ENCODE data around the gene MTUS2.
"Not testable (repeated sequence)": the region's sequence is repeated elsewhere in the genome, so short reads cannot be mapped to it uniquely, and the experiment has no call there.

The MTUS2 gene

DNA sequence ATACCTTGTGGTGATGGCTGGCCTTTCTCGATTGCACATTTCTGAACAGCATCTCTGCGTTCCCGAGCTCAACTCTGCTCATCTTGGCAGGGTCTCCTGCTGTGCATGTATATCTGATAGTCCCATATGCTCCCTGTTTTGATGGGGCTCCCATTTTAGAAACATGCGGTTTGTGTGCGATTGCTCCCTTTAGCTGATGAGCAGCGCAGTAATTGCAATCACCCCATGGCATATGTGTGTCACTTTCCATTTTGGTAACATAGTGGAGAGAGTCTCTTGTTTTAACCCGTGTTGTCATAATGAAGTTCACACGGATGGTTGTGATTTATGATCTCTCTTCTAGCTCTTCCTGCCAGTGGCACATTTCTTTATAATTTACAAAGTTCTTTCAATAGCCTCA is 144.7 kb downstream of the MTUS2 start:
- DNase-seq: no peak

DNA sequence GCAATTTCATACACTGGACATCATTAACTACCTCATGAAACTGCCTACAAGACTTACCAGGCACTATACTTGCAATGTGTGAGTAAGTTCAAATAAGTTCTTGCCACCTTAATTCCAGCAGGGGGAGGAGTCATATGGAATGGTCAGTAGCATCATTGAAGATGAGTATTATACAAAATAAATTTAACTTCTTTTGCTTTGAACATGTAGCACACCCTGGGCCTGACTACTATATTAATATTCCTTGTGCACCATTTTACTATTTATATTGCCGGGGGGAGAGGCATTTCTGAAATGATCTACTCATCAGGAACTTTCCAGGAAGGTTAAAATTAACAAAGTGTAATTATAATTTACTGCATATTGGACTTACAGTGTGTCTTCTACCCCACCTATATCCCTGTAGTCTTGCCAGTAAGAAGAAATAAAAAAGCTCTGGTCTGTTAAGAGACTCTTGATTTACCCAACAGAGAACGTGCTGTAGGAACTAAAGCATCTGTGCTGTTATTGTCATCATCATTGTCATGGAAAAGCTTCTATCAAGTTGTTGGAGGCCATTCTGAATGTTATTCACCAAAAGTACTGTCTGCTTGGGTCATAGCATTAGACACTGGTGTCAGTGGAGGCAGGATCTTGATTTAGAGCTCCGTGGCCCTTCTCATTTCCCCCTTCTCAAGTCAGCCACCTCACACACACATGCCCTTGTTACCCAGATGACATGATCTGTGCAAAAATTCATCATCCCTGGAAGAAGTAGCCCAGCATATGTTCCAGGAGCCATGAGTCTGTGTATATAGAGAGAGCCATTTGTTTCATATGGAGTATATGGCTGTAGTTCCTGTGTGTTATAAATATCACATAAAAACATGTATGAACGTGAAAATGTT is 147.1 kb downstream of the MTUS2 start:
- DNase-seq: no peak

DNA sequence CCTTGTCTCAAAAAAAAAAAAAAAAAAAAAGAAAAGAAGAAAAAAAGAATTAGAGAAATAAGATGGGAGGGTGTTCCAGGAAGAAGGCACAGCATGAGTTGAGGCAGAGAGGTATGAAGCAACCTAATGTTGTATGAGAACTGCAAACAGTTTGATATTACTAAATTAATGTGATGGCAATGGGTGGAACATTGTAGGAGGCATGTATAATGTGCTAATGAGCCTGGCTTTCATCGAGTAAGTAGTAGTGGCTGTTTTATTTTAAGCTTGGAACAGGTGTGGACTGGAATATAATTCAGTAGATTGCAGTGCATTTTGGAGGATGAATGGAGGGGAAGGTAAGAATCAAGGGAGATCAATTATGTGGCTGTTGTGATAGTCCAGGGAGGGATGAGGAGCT is 156.1 kb downstream of the MTUS2 start:
- no peak for DNase-seq

DNA sequence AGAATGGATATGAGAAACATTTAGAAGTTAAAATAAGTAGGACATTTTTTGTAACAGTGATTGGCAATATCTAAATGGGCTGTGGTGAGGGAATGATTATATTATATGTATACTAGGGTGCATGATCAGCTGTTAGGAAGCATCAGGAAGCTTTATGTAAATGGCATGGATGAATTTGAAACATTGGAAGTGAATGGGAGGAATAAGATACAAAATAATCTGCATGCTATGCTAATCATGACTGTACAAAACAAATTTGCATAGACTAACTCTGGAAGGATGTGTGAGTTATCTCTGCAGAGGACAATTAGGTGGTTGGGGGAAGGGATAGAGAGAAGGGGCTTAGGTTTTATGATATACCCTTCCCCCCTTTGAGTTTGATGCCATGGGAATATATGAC is 156.5 kb downstream of the MTUS2 start:
- DNase-seq: no peak

DNA sequence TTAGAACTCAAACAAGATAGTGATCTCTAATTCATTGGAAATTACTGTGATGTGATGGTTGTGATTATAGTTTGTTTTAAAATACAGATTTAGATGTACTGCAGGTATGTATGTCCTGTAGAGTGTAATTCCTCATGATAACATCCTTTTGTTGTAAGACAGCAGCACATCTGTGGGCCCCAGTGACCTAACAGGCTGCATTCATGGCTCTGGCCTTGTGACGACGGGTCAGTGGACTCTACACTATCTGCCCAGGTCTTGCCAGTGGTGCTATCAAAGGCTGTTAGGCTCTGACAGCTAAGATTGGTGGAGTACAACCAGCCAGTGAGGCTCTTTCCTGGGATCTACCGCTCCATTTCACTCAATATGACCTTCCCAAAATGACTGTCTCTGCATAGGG is 158.4 kb downstream of the MTUS2 start:
- no peak for DNase-seq

DNA sequence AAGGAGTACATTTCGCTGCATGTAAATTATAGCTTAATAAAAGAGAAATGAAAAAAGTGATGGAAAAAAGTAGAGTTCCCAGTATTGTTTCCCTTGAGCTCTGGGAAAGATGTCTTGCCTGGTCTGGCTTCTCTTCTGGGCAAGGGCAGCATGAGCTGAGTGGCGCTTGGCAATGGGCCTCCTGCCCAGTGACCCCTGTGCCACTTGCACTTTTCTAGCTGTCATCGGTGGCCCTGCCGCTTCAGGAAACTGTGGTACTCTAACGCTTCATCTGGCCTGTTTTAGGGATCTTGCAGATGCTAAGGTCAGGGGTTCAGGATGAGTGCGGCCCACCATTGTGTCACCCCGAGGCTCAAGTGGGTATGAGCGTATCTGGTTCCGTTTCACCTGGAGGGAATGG is 161.4 kb downstream of the MTUS2 start:
- DNase-seq: no peak

DNA sequence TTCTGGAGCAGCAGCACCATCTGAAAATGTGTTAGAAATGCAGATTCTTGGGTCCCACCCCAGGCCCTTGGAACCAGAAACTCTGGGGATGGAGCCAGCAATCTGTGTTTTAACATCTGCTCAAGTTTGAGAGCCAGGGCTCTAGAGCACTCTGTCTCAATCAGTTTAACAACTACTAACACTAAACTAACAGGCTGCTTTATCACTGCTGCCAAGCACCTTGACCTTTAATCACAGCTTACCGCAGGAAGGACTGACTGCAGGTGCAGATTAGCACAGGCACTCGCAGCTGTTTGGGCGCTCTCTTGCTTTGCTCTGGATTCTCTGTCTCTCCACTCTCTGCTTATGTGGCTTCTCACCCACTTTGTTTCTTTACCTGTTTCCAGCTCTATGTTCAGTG is 163.5 kb downstream of the MTUS2 start:
- DNase-seq: no peak

DNA sequence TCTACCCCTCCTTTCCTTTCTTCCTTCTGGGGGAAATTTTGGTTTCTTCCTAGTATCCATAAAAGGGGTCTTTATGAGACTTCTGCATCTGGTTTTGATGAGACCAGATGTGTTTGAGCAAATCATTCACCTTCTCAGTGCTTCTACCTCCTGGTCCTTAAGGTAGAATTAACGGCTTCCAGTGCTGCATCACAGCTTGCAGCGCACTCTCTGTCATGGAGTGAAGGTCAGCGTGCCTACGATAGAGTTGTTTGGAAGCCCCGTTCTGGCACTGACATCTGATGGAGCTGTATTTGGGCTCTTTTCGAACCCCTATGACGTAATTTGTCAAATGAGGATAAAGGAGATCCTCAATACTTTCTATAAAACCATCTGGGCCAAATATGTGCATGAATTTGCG is 164.2 kb downstream of the MTUS2 start:
- no peak for DNase-seq

DNA sequence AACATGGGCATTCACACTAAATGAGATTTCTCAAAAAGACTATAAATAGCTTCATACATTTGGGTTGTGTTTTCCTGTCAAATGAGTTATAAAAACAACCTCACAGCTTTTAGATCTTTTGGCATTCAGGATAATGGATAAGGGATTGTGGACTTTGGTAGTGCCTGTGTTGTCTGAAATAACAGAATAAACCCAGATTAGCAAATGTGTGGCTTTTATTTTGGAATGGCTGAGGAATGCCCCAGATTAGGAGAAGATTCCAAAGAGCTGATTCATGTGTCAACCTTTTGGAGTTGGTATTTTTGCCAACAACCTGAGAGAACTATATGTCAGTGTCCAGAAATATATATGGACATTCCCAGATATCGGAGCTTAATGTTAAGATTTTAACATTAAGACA is 164.7 kb downstream of the MTUS2 start:
- DNase-seq: no peak

DNA sequence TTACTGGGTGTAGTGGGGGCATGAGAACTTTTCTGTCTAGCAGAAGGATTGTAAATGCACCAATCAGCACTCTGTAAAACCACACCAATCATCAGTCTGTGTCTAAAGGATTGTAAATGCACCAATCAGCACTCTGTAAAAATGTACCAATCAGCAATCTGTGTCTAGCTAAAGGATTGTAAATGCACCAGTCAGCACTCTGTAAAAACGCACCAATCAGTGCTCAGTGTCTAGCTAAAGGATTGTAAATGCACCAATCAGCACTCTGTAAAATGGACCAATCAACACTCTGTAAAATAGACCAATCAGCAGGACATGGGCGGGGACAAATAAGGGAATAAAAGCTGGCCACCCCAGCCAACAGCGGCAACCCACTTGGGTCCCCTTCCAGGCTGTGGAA is 170.2 kb downstream of the MTUS2 start:
- DNase-seq: not testable (repeated sequence)

DNA sequence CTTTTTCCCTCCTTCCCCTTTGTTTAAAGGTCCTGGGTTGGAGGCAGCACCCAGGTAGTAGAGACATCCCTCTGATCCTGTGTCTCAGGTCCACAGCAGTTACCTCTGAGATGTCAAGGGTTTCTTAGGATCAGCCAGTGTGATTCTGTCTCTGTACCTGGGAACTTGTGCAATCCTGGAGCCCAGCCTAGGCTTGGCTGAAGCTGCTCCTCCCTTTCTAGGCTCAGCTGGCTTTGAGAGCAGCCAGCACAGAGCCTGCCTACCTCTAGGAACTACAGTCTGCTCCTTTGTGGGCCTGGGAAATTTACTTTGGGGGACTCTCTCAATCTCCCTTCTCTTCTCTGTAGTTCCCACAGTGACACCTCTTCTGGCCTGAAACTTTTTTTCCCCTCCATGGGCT is 171.6 kb downstream of the MTUS2 start:
- no peak for DNase-seq

DNA sequence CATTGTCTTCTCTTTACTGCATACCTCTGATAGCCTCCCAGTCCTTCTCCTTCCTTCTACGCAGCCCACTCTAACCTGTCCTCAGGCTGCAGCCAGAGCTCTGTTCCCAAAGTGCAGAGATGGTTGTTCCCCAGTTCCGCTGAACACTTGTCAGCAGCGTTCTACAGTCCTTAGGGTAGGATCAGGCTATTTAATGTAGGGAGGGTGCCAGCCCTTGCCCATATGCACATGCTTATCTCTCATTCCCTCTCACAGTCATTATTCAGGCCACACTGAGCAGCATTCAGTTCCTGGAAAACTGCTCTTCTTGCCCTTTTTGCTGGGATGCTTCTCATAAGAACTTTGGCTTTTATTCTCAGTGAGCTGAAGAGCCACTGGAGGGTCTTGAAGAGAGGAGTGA is 180.7 kb downstream of the MTUS2 start:
- DNase-seq: no peak

DNA sequence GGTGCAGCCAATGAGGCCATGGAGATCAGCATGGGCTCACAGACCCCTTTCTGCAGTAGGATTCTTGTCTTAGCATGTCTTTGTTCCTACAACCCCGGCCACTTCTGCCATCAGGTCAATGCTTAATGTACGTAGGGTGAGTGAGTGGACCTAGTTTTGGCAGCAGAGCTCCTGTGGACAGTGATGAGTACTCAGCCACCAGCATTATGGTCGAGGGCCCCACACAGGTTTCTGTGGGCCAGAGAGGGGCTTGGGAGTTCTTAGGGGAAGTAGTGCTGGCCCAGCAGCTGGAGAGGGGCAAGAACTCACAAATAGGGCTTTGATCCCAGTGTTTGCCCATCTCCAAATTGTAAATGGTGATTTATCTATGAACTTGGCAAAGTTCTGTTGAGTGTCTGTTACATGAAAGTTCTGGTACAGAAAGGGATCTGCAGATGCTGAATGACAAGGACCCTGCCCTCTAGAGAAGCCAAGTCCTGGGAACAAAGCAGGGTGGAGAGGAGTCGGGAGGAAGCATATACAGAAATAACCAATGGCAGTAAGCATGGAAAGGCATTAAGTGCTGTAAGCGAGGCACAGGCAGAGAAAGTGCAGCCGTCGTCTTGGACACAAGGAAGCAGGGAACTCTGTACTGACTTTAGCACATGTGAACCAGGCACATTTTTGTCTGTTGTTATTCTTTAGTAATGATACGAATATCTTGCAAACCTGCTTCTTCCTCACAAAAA is 185.1 kb downstream of the MTUS2 start:
- DNase-seq: no peak

DNA sequence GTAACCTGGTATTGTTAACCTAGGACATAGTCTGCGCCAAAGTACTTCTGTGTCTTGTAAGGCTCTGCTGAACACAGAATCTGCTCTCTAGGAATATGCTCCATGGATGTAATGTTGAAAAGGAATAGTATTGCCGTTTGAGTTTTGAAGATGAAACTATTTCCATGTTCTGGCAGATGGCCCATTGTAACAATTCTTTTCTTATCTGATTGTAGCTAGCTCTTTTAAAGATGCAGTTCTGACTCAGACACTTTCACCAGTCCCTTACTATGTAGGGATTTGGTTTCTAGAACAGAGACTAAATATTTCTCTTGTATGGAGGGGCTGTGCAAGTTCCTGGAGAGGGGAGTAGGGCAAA is 185.6 kb downstream of the MTUS2 start:
- no peak for DNase-seq

DNA sequence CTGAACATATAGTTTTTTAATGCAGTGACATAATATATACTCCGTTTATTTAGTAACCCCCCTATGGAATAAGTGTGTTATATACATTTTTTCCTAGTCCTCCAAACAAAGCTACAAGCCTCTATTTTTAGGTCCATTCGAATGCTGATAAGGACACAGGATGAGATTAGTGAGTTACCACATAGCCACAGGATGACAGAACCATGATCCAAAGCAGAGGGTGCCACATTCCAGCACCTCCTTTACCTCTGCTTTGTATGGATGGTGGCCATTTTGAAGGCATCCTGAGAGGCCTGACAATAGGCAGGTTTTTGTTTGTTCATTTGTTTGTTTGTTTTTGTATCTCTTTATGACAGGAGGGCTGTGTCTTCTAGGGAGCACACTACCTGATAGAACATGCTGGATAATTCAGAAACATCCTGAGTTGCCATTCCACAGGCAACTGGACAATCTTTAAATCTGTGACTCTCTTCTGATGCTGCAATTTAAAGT is 186.3 kb downstream of the MTUS2 start:
- no peak for DNase-seq

DNA sequence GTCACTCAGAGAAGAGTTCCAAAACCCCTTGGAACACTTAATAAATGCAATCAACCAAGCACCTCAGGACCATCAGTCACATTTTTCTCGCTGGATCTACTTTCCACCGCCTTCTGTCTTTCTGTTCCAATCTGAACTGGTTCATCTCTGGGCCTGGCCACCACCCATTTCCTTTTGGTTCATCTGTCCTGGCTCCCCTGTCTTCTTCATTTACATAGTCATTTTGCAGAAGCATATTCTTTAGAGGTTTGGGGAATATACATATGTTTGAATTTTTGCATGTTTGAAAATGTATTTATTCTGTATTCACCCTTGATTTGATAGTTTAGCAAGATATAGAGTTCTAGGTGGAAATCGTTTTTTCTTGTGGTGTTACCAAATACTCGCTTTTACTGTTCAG is 188.2 kb downstream of the MTUS2 start:
- DNase-seq: no peak

DNA sequence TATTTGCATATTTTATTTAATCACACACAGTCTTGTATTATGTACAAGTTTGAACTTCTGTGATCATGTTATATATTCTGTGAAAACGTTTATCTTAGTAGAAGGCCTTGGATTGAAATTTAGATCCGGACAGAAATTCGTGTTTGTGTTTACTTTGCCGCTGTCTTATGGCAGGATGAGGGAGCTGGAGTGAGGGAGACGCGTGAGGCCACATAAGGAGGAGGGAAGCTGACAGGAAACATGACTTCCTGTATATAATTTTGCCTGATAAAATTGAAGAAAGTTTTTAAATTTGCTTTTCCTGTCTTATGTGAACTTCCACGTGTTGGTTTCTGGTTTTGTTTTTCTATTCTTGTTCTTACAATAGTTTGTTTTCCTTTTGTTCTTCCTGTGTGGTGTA is 200.2 kb downstream of the MTUS2 start:
- no peak for DNase-seq

DNA sequence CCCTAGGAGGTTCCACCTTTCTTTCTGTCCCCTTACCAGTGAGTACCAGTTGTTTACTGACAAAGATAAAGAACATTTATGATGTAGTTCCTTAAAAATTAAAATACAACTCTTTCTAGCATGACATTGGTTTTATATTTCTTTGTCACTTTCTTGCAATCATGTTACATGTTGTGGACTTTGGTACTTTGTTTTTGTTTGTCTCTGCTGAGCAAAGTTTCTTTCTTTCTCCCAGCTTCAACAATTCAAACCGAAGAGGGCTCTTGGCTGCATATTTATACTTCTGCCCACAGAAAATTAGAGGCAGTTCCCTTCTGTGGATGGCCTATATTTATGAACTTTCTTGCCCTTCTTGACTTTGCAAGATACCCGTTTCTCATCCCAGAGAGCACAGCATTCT is 201.2 kb downstream of the MTUS2 start:
- no peak for DNase-seq

DNA sequence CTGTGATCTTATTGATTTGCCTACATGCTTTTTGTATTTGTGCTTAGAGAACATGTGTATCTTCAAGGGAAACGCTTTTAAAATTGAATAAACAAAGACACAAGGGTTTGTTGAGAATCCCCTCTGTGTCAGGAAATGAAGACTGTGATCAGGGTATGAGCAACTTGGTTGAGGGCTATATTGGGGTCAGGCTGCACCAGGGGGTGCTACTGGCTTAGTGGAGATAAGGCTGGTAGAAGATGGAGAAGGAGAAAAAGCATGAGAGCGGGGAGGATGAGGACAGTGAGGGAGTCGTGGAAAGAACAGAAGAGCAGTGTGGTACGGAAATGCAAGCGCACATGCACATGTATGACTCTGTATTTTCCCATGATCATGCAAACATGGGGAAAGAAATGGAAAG is 201.6 kb downstream of the MTUS2 start:
- no peak for DNase-seq

DNA sequence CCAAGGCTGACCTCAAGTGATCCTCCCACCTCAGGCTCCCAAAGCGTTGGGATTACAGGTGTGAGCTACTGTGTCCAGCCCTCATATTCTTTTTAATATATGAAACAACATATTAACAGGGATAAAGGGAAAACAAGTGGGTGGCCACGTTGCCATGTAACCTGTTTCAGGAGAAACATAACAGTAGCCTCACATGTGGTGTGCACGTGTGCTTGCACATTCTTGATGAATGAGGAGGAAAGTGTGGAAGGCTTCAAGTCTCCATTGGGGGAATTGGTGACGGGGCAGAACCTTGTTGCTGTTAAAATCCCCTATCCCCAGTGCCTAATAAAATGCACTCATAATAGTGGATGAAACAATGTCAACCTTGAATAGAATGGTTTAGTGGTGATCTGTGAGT is 202.3 kb downstream of the MTUS2 start:
- DNase-seq: no peak

DNA sequence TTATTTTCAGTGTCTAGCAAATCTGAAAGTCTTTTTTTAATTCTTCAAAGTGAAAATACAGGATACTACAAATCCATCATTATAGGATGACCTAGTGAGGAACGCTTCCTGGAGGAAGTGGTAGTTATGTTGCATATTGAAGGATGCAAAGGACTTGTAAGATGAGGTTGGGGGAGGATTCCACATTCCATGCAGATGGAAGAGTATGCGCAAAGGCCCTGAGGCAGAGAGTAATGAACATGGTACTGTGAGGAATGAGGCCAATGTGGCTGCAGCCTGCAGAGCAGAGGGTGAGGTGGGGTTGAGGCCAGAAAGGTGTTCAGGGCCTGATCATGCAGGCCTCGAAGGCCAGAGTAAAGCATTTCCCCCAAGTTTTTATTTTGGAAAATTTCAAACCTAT is 202.8 kb downstream of the MTUS2 start:
- DNase-seq: no peak

DNA sequence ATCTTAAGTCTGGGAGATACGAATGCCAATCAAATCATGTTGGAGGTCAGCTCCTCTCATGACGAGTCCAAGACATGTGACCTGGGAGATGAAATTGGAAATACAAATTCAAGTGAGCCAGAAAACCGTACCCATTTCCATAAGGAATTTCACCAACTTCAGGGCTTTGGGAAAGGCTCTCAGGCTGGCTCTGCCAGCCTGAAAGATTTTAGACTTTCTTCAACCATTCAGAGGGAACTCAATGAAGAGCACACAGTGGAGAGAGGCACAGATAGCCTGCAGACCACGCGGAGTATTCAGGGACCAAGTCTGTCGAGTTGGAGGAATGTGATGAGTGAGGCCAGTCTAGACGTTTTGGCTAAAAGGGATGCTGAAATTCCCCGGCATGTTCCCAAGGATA is 204.6 kb downstream of the MTUS2 start:
- DNase-seq: no peak

DNA sequence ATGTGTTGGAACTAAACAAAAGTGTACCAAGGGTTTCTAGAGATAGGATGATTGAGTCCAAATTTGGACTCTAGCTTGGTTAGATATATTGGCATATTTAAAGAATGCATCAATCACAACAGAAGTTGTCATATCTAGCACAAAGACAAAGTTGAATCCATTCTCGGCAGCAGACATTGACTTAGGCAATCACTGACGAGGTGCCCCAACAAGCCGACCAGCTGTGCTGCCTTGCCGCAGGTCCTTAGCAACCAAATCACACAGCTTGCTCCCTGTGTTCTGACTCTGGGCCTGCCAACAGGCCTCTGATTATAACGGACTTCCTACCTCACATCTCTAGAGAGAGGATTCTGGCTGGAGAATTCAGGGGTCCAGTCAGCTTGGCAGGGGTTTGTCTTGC is 208.7 kb downstream of the MTUS2 start:
- no peak for DNase-seq

DNA sequence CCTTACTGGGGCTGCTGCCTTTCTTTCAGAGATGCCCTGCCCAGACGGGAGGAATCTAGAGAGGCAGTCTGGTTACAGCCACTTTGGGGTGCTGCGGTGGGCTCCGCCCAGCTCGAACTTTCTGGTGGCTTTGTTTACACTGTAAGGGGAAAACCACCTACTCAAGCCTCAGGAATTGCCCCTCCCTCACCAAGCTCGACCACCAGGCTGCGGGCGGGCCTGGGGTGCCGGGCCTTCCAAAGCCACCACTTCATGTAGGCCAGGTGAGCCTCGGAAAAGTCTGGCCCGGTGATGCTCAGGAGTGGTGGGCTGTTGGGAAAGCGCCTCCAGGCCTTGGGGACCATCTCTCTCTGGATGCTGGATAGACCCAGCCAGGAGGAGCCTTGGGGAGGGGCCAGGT is 218.6 kb downstream of the MTUS2 start:
- DNase-seq: no peak

DNA sequence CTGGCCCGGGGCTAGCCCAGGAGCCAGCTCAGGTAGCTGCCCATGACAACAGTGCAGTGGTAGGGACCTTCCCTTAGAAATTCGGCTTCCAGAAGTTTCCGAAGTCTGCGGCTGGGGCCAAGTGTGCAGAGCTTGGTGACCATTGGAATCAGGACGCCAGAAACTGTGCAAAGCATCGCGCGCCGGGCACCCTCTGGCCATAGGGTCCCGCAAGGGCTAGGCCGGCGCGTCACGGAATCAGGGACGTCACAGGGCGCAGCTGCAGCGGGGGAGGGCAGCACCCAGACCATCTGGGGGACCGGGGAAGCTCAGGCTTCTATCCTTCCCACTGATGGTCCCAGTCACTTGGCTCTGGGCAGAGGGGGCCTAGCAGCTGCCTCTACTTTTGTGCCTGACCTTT is 219.1 kb downstream of the MTUS2 start:
- DNase-seq: no peak
